DOHH2 (cell line): ENCODE measurements around the gene GPR157.

Source experiments
- EZH2phosphoT487 ChIP-seq: fragments of 200-600 bp; sonication (generic); IDR thresholded peaks from 2 replicates; pipeline ENCODE4 v1.6.1; 2017; ENCODE audit warnings: borderline replicate concordance, mild to moderate bottlenecking, antibody characterized with exemption, low read length, moderate library complexity, mixed read lengths
- TF ChIP-seq, protein P1 (sequence below): fragments of 200-600 bp; sonication (generic); IDR thresholded peaks from one replicate; pipeline ENCODE4 v1.5.1; 2014; ENCODE audit warnings: antibody characterized with exemption, mild to moderate bottlenecking, low read depth, low read length; ENCODE audit not compliant: poor library complexity, severe bottlenecking

DNA sequence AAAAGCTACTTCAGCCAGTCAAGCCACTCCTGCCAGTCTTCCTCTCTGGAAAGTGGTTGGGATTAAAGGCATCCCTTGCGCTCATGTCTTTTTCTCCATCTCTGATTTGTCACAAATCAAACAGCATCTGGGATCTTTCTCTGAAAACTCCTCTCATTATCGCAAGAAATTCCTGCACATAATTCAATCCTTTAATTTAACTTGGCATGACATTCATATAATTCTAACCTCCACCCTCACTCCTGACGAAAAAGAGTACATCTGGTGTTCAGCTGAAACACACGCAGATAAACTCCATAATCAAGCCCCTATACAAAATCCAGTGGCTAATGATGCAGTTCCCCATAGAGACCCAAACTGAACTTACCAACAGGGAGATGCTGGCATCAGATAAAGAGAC, 40.1 kb downstream of the GPR157 start:
- TF ChIP-seq, protein P1, sequence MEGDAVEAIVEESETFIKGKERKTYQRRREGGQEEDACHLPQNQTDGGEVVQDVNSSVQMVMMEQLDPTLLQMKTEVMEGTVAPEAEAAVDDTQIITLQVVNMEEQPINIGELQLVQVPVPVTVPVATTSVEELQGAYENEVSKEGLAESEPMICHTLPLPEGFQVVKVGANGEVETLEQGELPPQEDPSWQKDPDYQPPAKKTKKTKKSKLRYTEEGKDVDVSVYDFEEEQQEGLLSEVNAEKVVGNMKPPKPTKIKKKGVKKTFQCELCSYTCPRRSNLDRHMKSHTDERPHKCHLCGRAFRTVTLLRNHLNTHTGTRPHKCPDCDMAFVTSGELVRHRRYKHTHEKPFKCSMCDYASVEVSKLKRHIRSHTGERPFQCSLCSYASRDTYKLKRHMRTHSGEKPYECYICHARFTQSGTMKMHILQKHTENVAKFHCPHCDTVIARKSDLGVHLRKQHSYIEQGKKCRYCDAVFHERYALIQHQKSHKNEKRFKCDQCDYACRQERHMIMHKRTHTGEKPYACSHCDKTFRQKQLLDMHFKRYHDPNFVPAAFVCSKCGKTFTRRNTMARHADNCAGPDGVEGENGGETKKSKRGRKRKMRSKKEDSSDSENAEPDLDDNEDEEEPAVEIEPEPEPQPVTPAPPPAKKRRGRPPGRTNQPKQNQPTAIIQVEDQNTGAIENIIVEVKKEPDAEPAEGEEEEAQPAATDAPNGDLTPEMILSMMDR = no peak
- TF ChIP-seq EZH2phosphoT487 = no peak
